IPS-NIHi11 (cell line): ENCODE results near the gene SMAD2.

Experiments
- DNase-seq: peaks from one replicate; pipeline ENCODE4 v3.0.0; 2012; ENCODE audit warnings: mixed read lengths, low spot score

Gene SMAD2

GRCh38 chr18:47895565-47896250, 34.8 kb downstream of the SMAD2 start:
- DNase-seq: no peak

GRCh38 chr18:47893939-47894699, 36.3 kb downstream of the SMAD2 start:
- DNase-seq: no peak

- DNase-seq: no peak
Measured at GRCh38 chr18:47893047-47893446, 37.4 kb downstream of the SMAD2 start.

DNA sequence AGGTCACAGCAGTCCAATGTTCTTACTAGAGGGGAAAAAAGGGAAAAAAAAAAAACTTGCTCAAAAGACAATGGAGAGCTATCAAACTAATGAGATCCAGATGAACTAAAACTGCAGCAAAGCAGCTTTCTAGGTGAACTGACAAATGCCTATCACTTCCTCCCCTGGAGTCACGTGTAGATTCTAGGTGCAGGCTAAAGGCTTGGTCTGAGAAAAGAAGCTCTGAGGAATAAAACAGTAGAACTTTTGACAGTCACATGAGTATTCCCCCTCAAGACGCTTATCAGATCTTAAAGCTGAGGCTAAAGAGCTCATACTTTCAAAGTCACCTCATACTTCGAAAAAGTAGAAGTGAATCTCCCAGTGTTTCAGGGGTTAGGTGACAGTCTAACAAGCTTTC, 42.3 kb downstream of the SMAD2 start:
- DNase-seq: no peak

DNA sequence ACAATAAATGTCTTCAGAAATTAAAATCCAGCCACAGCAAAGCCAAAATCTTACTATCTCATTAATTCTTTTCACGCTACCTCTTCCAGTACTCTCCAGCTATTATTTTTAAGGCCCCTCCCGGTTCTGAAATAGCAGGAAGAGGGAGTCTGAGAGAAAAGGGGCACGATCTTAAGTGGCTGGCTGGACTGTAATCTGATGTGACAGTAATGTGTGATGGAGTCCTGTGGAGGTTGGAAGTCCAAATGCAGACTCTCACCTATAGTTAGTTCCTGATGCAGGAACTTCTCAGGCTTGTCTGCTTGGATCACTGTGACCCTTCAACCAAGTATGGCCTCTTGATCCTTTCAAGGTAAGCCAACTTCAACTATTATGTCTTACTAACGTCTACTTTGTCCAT, 43.2 kb downstream of the SMAD2 start:
- DNase-seq: no peak

DNA sequence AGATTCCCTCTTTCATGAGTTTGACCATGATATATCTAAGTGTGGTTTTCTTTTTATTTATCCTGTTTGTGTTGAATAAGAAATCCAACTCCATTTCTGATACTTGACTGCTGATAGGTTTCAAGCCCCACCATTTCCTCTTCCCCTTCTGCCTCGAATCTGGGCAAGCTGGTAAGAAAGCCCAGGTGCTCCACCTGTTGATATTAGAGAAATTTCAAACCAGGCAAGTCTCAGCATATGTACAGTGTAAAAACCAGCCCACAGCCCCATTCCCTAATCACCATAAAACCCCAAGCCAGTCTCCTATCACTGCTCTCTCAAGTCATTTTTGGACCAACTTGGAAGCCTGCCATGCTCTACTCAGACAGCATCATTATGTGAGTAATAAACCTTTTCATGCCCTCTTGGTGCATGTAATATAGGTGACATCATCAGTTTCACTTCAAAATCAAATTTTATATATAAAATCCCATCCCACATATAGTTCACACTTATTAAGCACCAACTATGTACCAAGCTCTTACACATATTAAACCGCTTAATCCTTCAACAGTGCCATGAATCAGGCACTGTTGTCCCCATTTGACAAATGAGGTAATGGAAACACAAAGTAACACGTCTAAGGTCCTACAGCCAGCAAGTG, 46.6 kb downstream of the SMAD2 start:
- no peak for DNase-seq

- no peak for DNase-seq
Measured at GRCh38 chr18:47882641-47883040, 47.8 kb downstream of the SMAD2 start.

DNA sequence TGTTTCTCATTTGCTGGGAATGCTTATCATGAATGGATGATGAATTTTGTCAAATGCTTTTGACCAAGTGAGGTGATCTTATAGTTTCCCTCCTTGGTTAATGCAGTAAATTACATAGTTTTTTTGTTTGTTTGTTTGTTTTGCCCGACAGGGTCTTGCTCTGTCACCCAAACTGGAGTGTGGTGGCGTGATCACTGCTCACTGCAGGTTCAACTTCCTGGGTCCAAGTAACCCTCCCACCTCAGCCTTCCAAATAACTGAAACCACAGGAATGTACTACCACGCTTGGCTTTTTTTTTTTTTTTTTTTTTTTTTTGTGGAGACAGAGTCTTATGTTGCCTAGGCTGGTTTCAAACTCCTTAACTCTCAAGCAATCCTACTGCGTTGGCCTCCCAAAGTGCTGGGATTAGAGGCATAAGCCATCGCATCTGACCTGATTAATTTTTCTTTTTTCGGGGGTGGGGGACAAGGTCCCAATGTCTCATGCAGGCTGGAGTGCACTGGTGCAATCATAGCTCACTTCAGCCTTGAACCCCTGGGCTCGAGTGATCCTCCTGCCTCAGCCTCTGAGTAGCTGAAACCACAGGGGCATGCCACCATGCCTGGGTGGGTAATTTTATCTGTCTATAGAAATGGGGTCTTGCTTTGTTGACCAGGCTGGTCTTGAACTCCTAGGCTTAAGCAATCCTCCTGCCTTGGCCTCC, 48.6 kb downstream of the SMAD2 start:
- no peak for DNase-seq

GRCh38 chr18:47881042-47881441, 49.4 kb downstream of the SMAD2 start:
- DNase-seq: no peak

DNA sequence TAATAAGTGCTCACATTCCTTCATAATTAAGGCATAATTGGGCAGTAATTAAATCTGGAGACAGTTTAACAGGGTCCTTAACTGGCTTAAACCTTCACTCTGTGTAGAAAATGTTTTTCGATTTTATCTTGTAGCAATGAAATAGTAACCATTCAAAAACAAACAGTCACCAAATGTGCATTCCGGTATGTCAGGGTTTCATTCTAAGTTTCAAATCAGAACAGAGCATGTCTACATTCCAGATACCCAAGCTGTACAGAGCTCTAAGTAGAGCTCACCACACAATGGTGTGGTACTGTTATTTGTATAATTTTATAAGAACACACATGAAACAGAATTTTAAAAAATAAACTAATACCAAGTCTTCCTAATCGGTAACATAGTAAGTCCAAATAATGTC, 52.6 kb downstream of the SMAD2 start:
- no peak for DNase-seq

GRCh38 chr18:47876813-47877212, 53.6 kb downstream of the SMAD2 start:
- no peak for DNase-seq

DNA sequence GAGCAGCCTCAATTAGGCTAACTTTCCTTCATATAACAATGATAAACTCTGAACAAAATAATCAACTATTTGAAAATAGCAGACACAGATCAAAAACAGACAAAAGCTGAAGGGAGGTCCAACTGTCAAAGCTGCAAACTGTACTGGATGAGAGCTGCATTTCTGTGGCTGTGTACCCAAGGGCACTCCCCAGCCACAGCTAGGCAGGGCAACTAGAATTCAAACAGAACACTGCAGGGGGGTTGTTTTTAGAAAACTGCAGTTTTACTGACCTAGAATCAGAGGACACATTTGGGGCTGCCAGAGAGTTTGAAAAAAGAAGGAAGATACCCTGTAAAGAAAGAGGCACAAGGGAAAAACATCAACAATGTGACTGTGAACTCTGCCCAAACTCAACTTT, 56.8 kb downstream of the SMAD2 start:
- DNase-seq: no peak

- DNase-seq: no peak
Measured at GRCh38 chr18:47872426-47872825, 58.0 kb downstream of the SMAD2 start.

DNA sequence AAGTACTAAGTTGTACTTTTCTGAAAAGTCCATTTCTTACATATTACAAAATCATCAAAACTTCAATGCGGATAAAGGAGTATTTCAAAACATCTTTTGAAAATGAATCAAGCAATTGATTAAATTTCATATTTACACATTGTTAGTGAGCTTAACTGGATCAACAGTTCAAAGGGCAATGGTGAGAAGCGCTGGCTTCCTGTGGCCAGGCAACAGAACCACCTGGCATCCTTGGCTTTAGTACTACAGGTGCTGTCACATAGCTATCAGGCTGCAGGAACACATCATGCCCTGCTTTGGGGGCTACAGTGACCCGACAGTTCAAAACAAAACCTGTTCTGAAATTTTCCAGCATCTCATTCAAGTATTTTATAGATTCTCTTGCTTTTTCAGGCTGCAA, 59.2 kb downstream of the SMAD2 start:
- DNase-seq: no peak

- no peak for DNase-seq
Measured at GRCh38 chr18:47870605-47871004, 59.9 kb downstream of the SMAD2 start.

DNA sequence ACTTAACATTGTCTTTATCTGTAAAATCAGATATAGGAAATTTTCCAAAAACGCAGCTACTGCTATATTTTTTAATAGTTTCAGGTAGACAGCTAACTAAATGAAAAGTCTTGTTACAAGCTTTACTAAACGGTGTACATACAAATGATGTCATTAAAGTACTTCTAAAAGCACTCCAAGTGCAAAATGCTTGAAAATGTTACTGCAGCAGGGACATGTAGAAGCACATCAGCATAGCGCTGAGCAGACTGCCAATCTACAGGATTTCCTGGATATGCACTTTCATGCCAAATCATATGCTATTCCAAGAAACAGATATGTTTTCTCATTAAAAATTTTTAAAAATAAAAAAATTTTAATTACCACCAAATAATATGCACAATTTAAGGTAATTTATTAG, 61.7 kb downstream of the SMAD2 start:
- DNase-seq: no peak

- DNase-seq: no peak
Measured at GRCh38 chr18:47865183-47865582, 65.3 kb downstream of the SMAD2 start.

DNA sequence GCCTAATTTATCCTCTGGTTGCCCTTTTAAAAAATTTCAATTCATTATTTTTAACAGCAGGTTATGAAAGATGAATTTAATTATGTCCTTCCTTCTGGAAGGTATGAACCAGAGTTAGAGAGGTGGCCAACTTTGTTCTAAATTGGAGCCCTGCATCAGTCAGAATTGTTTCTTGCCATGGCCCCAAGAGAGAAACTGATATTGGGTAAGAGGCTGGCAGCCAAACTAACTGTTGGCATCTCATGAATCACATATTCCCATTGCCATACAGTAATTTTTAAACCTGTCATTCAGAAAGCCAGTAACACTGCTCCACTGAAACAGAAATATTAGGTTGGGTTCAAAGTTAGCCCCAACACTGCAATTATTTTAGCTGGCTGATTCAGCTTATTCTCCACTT, 67.4 kb downstream of the SMAD2 start:
- DNase-seq: no peak

DNA sequence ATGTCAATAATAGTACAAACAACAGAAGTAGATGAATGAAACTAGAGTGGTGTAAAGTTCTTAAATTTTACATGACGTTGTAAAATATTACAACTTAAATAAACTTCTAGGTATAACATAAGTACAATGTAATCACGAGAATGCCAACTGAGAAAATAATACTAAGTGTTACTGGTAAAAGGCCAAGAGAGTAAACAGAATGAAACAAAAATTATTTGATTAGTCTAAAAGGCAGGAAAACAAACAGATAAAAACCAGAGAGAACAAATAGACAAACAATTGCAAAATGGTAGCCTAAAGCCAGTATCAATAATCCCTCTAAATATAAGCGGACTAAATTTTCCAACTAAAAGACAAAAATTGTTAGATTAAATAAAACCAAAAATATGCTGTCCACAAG, 71.9 kb downstream of the SMAD2 start:
- DNase-seq: no peak

- no peak for DNase-seq
Measured at GRCh38 chr18:47847635-47848034, 82.8 kb downstream of the SMAD2 start.

DNA sequence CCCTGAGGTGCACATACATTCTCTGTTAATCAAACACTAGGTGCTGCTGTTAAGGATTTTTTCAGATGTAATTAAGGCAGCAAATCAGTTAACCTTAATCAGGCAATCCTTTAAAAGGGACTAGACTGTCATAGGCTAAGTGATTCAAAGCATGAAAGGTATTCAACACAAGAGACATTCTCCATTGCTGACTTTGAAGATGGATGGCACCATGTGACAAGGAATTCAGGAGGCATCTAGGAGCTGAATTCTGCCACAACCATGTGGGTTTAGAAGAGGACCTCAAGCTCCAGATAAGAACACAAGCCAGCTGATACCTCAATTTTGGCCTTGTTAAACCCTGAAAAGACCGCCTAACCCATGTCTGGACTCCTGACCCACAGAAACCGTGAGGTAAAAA, 84.0 kb downstream of the SMAD2 start:
- DNase-seq: no peak

DNA sequence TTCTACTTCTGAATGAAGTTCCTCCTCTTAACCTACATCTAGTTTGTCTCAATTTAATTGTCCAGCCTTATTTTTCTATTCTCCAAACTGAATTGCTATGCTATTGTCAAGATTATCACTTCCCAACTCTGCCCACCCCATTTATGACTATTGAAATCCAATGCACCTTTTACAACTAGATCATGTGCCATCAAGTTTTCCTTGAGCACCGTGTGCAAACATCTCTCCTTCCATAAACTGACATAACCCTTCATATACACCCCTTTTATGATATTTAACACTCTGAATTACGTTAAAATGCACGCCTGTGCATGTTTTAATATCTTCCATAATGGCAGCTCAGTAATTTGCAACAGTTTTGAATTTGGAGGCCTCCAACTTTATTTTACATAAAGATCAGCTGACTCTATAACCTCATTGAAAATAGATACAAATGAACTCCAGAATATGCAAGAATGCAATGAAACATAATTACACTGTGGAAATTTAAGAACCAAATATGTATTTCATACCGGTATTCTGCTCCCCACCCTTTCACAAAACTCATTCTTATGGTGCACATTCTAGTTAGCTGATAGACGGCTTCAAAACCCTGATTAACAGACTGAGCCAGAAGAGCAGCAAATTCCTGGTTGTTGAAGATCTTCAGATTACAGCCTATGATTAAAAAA, 85.5 kb downstream of the SMAD2 start:
- DNase-seq: no peak
